SK-N-SH (cell line): Measurements from ENCODE around the gene MCCD1. TPM values are rescaled to one million over a fixed set of nuclear protein-coding genes. Genes with fewer than 3 reads are reported as not detected.

ENCODE experiments used
- CTCF ChIA-PET: fragments of 300-600, 350-600 bp; formaldehyde crosslinking; extraction: SDS; loops from one replicate; lab custom pipeline; 2021; lab: Yijun Ruan, JAX
- POLR2A ChIA-PET: fragments of 350-600 bp; sonication (Branson Sonifier 250); formaldehyde crosslinking; extraction: SDS; loops from one replicate; lab custom pipeline; 2020; ENCODE audit warnings: antibody characterized with exemption, inconsistent platforms; lab: Yijun Ruan, JAX
- DNase-seq: peaks from one replicate; pipeline ENCODE4 v3.0.0; 2012
- H2AFZ ChIP-seq: fragments of 200-600 bp; sonication (generic); 2 replicates; pipeline ENCODE4 v1.8.1; 2016; ENCODE audit warnings: antibody characterized with exemption, mild to moderate bottlenecking, low read depth
- H3F3A ChIP-seq: fragments of 200-600 bp; sonication (generic); replicated peaks from 2 replicates; pipeline ENCODE3; 2016; ENCODE audit warnings: antibody characterized with exemption, mild to moderate bottlenecking; ENCODE audit not compliant: insufficient read depth
- H3K27ac ChIP-seq, 2 experiments: fragments of 200-500 bp in 1 of 2; fragments of 200-600 bp in 1 of 2; sonication (Bioruptor generic) in 1 of 2; sonication (generic), shearing (Covaris generic) in 1 of 2; 2 replicates each; pipeline versions ENCODE4 v1.5.1 to v1.6.1; 2014 to 2016; ENCODE audit warnings: low read depth in 2 of 2, inconsistent platforms in 1 of 2, low read length in 1 of 2, mild to moderate bottlenecking in 1 of 2, mixed read lengths in 1 of 2
- H3K27me3 ChIP-seq: fragments of 200-600 bp; sonication (generic), shearing (Covaris generic); 2 replicates; pipeline ENCODE4 v1.6.1; 2016; ENCODE audit warnings: mixed run types; ENCODE audit not compliant: insufficient read depth
- H3K36me3 ChIP-seq, 2 experiments: fragments of 200-500 bp in 1 of 2; fragments of 200-600 bp in 1 of 2; sonication (Bioruptor generic) in 1 of 2; sonication (generic) in 1 of 2; replicated peaks in 1 of 2; 2 replicates each; pipeline versions ENCODE3 to v1.5.1; 2014 to 2016; ENCODE audit warnings: low read length in 1 of 2, mild to moderate bottlenecking in 1 of 2; ENCODE audit not compliant: insufficient read depth in 2 of 2, control insufficient read depth in 1 of 2
- H3K4me1 ChIP-seq, 2 experiments: fragments of 200-500 bp in 1 of 2; fragments of 200-600 bp in 1 of 2; sonication (Bioruptor generic) in 1 of 2; sonication (generic), shearing (Covaris generic) in 1 of 2; 2 replicates each; pipeline versions ENCODE4 v1.5.1 to v1.6.1; 2014 to 2016; ENCODE audit warnings: low read depth in 1 of 2, low read length in 1 of 2, mixed run types in 1 of 2; ENCODE audit not compliant: insufficient read depth in 2 of 2, control insufficient read depth in 1 of 2
- H3K4me2 ChIP-seq: fragments of 200-600 bp; sonication (generic), shearing (Covaris generic); 2 replicates; pipeline ENCODE4 v1.6.1; 2017; ENCODE audit warnings: mixed run types
- H3K4me3 ChIP-seq, 2 experiments: fragments of 200-500 bp in 1 of 2; fragments of 200-600 bp in 1 of 2; sonication (Bioruptor generic) in 1 of 2; sonication (generic), shearing (Covaris generic) in 1 of 2; 2 replicates each; pipeline versions ENCODE4 v1.5.1 to v1.8.1; 2014 to 2016; ENCODE audit warnings: low read depth in 2 of 2, inconsistent platforms in 1 of 2, low read length in 1 of 2, mild to moderate bottlenecking in 1 of 2, mixed read lengths in 1 of 2, moderate library complexity in 1 of 2
- H3K79me2 ChIP-seq: fragments of 200-600 bp; sonication (generic); 2 replicates; pipeline ENCODE4 v1.8.1; 2017; ENCODE audit warnings: mild to moderate bottlenecking; ENCODE audit not compliant: insufficient read depth
- H3K9ac ChIP-seq: fragments of 200-600 bp; sonication (generic); 2 replicates; pipeline ENCODE4 v1.6.1; 2017; ENCODE audit warnings: mixed run types
- H3K9me2 ChIP-seq: fragments of 200-600 bp; sonication (generic); 2 replicates; pipeline ENCODE4 v1.6.1; 2017; ENCODE audit warnings: mixed run types
- H3K9me3 ChIP-seq: fragments of 200-600 bp; sonication (generic); 2 replicates; pipeline ENCODE4 v1.6.1; 2017; ENCODE audit warnings: mixed run types, mild to moderate bottlenecking, moderate library complexity
- H4K20me1 ChIP-seq: fragments of 200-600 bp; sonication (generic); 2 replicates; pipeline ENCODE4 v1.6.1; 2017; ENCODE audit warnings: mild to moderate bottlenecking, mixed run types; ENCODE audit not compliant: insufficient read depth
- EZH2phosphoT487 ChIP-seq: fragments of 200-600 bp; sonication (generic); IDR thresholded peaks from 2 replicates; pipeline ENCODE4 v1.6.1; 2017; ENCODE audit warnings: low read depth, mixed run types, mild to moderate bottlenecking, antibody characterized with exemption, moderate library complexity, borderline replicate concordance
- FOXJ3 ChIP-seq: sonication (generic); formaldehyde crosslinking; IDR thresholded peaks from 2 replicates; pipeline ENCODE4 v1.5.1; 2020; ENCODE audit warnings: mild to moderate bottlenecking, missing genetic modification reagents
- JUND ChIP-seq: IDR thresholded peaks from 2 replicates; pipeline ENCODE4 v1.4.0; 2012
- NFIC ChIP-seq: IDR thresholded peaks from 2 replicates; pipeline ENCODE4 v1.4.0; 2012; ENCODE audit warnings: borderline replicate concordance
- RXRA ChIP-seq: IDR thresholded peaks from 2 replicates; pipeline ENCODE4 v1.4.0; 2012; ENCODE audit warnings: low read depth, mild to moderate bottlenecking, borderline replicate concordance
- TEAD4 ChIP-seq: IDR thresholded peaks from 2 replicates; pipeline ENCODE4 v1.4.0; 2012; ENCODE audit warnings: mild to moderate bottlenecking, borderline replicate concordance; ENCODE audit not compliant: insufficient read depth
- WGBS: methylation state at CpG from one replicate; pipeline ENCODE4 v1.1.6; 2017; ENCODE audit warnings: low lambda C conversion rate; 5-methylcytosine and 5-hydroxymethylcytosine counted together
- polyA plus RNA-seq, 3 experiments: library from polyadenylated mRNA; depleted of rRNA; stranded (reverse); fragments of >200 nt; gene quantifications; 2 replicates each; pipeline ENCODE4 v1.2.3, GENCODE V29; 2012
- TF ChIP-seq, protein P1 (sequence below): IDR thresholded peaks from 2 replicates; pipeline ENCODE4 v1.4.0; 2012; ENCODE audit warnings: low read depth
- TF ChIP-seq, protein P2 (sequence below): IDR thresholded peaks from 2 replicates; pipeline ENCODE4 v1.6.1; 2012; ENCODE audit warnings: mild to moderate bottlenecking, low read depth, low read length, moderate library complexity
- TF ChIP-seq, protein P3 (sequence below): IDR thresholded peaks from 2 replicates; pipeline ENCODE4 v1.4.0; 2012; ENCODE audit warnings: low read depth, borderline replicate concordance

MCCD1 gene
- polyA plus RNA-seq, 1 of the 3 experiments (the other 2 are of a cell fraction): not detected

DNA sequence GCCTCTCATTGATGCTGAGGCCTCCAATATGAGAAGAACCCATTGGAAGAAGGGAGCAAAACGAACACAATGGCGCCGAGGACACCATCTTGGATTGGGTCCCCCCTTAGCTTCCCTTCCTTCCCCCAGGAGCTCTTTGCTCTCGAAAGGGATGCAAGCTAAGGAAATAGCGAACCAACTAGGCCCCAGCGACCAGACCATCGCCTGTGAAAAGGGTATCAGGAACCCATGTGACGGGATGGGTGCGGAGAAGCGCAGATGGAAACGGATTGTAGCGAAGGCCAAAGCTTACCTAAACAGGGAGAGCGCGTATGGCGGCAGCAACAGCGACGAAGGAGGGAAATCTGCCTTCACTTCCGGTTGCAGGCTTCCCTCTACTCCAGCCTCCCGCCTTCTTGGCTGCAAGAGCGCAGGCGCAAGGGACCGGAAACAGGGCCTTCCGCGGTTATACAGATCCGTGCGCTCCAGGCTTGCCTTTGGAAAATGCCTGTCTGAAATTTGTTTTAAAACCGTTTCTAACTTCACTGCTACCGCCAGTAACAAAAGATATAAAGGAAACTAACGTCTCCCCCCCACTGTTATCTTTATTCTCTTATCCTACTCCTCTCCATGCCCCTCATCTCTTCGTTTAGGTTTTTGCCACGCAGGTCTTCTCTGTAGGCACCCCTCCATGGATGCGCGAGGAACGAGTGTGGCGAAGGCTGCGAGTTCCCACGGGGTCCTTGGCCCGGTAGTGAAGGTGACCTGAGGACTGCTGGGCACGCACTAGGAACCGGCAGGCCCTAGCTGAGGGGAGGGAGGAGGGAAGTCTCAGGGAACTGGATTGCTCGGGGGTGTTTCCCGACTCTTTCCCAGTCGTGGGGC is 13.1 kb downstream of the MCCD1 start, which contains the start of gene DDX39B (continued):
- TF ChIP-seq TEAD4 (no peak), JUND (peak; percentile 18; the same call in 1 of the 2 replicates), NFIC (0 out of 2 replicates have a peak, but pooled peaks have one; percentile 5), RXRA (no peak), EZH2phosphoT487 (no peak), FOXJ3 (CRISPR knock-in tag) (no peak)
- TF ChIP-seq, protein P1, sequence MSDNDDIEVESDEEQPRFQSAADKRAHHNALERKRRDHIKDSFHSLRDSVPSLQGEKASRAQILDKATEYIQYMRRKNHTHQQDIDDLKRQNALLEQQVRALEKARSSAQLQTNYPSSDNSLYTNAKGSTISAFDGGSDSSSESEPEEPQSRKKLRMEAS: peak; percentile 88
- TF ChIP-seq, protein P2, sequence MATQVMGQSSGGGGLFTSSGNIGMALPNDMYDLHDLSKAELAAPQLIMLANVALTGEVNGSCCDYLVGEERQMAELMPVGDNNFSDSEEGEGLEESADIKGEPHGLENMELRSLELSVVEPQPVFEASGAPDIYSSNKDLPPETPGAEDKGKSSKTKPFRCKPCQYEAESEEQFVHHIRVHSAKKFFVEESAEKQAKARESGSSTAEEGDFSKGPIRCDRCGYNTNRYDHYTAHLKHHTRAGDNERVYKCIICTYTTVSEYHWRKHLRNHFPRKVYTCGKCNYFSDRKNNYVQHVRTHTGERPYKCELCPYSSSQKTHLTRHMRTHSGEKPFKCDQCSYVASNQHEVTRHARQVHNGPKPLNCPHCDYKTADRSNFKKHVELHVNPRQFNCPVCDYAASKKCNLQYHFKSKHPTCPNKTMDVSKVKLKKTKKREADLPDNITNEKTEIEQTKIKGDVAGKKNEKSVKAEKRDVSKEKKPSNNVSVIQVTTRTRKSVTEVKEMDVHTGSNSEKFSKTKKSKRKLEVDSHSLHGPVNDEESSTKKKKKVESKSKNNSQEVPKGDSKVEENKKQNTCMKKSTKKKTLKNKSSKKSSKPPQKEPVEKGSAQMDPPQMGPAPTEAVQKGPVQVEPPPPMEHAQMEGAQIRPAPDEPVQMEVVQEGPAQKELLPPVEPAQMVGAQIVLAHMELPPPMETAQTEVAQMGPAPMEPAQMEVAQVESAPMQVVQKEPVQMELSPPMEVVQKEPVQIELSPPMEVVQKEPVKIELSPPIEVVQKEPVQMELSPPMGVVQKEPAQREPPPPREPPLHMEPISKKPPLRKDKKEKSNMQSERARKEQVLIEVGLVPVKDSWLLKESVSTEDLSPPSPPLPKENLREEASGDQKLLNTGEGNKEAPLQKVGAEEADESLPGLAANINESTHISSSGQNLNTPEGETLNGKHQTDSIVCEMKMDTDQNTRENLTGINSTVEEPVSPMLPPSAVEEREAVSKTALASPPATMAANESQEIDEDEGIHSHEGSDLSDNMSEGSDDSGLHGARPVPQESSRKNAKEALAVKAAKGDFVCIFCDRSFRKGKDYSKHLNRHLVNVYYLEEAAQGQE: peak; percentile 76

GRCh38 chr6:31543639-31544038 is 14.9 kb downstream of the MCCD1 start:
- H3K4me3 ChIP-seq: no peak overlapping the region
- 95% methylated on average over 6 of the region's 6 CpGs for WGBS
- no peak overlapping the region for H2AFZ ChIP-seq
- H3K36me3 ChIP-seq: peaks cover 16 to 17% of the 10 kb centered on the region in 2 experiments
- H3K9me2 ChIP-seq: no peaks in the 10 kb centered on the region
- CTCF ChIA-PET: interaction anchor here (11.9 kb wide), 1 partner anchor 55 kb away, joined by 301 read pairs; the partner anchor contains the start of gene NCR3
- H3K27me3 ChIP-seq: no peaks in the 10 kb centered on the region
- H3K27ac ChIP-seq: peak overlapping the region in 1 of 2 experiments; percentile 95; a peak in 1 of 4 replicates
- H4K20me1 ChIP-seq: peaks cover 24% of the 10 kb centered on the region
- no peak overlapping the region for H3K9ac ChIP-seq
- no peak for DNase-seq
- peaks cover 14% of the 10 kb centered on the region for H3F3A ChIP-seq
- H3K4me1 ChIP-seq: peaks cover 18 to 29% of the 10 kb centered on the region in 2 experiments
- peaks cover 53% of the 10 kb centered on the region for H3K79me2 ChIP-seq
- no peaks in the 10 kb centered on the region for H3K9me3 ChIP-seq
- no peak overlapping the region for H3K4me2 ChIP-seq
- TF ChIP-seq, protein P3, sequence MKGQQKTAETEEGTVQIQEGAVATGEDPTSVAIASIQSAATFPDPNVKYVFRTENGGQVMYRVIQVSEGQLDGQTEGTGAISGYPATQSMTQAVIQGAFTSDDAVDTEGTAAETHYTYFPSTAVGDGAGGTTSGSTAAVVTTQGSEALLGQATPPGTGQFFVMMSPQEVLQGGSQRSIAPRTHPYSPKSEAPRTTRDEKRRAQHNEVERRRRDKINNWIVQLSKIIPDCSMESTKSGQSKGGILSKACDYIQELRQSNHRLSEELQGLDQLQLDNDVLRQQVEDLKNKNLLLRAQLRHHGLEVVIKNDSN: no peak
- POLR2A ChIA-PET: no interaction called here
